GM06990 (cell line): Measurements from ENCODE around the gene PLXNA2.

Experiments
- DNase-seq: peaks from one replicate; pipeline ENCODE4 v3.0.0-alpha.2; 2011; ENCODE audit not compliant: insufficient read length; ENCODE audit errors: extremely low read depth
- H3K27me3 ChIP-seq: replicated peaks from 2 replicates; pipeline ENCODE4 v1.6.0; 2011; ENCODE audit warnings: low read length; ENCODE audit not compliant: control insufficient read depth, insufficient read depth
- H3K36me3 ChIP-seq: 2 replicates; pipeline ENCODE4 v1.5.1; 2011; ENCODE audit warnings: low read length; ENCODE audit not compliant: control insufficient read depth, insufficient read depth
- H3K4me3 ChIP-seq: replicated peaks from 2 replicates; pipeline ENCODE4 v1.5.1; 2011; ENCODE audit warnings: low read depth, mild to moderate bottlenecking, control low read depth, low read length
- TF ChIP-seq, protein P1 (sequence below): IDR thresholded peaks from 2 replicates; pipeline ENCODE4 v1.5.1; 2011; ENCODE audit warnings: low read length, control low read depth, mild to moderate bottlenecking, inconsistent platforms; ENCODE audit not compliant: insufficient read depth, poor library complexity, severe bottlenecking

PLXNA2 gene

DNA sequence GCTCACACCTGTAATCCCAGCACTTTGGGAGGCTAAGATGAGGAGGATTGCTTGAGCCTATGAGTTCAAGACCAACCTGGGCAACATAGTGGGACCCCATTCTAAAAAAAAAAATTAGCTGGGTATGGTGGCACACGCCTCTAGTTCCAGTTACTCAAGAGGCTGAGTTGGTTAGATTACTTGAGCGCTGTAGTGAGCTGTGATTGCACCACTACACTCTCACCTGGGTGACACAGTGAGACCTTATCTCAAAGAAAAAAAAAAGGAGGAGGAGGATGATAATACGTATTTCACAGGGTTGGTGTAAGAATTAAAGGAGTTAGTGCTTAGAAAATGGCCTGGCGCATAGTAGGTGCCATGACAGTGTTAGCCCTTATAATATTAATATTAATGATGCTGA, 144.1 kb downstream of the PLXNA2 start:
- Histone ChIP-seq H3K4me3 (no peak overlapping the region), H3K36me3 (no peaks in the 10 kb centered on the region), H3K27me3 (no peaks in the 10 kb centered on the region; the same call in 1 of the 2 replicates)
- no peak for DNase-seq
- TF ChIP-seq, protein P1, sequence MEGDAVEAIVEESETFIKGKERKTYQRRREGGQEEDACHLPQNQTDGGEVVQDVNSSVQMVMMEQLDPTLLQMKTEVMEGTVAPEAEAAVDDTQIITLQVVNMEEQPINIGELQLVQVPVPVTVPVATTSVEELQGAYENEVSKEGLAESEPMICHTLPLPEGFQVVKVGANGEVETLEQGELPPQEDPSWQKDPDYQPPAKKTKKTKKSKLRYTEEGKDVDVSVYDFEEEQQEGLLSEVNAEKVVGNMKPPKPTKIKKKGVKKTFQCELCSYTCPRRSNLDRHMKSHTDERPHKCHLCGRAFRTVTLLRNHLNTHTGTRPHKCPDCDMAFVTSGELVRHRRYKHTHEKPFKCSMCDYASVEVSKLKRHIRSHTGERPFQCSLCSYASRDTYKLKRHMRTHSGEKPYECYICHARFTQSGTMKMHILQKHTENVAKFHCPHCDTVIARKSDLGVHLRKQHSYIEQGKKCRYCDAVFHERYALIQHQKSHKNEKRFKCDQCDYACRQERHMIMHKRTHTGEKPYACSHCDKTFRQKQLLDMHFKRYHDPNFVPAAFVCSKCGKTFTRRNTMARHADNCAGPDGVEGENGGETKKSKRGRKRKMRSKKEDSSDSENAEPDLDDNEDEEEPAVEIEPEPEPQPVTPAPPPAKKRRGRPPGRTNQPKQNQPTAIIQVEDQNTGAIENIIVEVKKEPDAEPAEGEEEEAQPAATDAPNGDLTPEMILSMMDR, result no peak

DNA sequence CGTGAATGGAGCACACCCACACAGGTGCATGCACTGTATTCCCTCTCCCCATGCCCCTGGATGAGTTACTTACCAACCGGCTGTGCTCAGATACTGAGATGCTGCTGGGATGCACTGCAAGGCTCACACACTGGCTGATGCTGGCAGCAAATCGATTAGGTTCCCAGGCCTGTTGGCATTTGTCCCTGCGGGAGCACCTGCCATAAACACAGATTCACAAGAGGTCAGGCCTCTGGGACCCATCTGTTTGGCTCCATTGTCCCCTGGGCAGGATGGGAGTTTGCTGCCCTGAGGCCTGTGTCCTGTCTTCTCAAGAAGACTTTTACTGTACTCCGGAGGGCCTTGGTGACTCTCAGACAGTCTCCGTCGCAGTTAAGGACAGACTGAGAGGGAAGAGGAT, 145.4 kb downstream of the PLXNA2 start:
- TF ChIP-seq, protein P1, result no peak
- no peaks in the 10 kb centered on the region; the same call in 1 of the 2 replicates for H3K27me3 ChIP-seq
- no peak overlapping the region for H3K4me3 ChIP-seq
- no peaks in the 10 kb centered on the region for H3K36me3 ChIP-seq
- no peak for DNase-seq

DNA sequence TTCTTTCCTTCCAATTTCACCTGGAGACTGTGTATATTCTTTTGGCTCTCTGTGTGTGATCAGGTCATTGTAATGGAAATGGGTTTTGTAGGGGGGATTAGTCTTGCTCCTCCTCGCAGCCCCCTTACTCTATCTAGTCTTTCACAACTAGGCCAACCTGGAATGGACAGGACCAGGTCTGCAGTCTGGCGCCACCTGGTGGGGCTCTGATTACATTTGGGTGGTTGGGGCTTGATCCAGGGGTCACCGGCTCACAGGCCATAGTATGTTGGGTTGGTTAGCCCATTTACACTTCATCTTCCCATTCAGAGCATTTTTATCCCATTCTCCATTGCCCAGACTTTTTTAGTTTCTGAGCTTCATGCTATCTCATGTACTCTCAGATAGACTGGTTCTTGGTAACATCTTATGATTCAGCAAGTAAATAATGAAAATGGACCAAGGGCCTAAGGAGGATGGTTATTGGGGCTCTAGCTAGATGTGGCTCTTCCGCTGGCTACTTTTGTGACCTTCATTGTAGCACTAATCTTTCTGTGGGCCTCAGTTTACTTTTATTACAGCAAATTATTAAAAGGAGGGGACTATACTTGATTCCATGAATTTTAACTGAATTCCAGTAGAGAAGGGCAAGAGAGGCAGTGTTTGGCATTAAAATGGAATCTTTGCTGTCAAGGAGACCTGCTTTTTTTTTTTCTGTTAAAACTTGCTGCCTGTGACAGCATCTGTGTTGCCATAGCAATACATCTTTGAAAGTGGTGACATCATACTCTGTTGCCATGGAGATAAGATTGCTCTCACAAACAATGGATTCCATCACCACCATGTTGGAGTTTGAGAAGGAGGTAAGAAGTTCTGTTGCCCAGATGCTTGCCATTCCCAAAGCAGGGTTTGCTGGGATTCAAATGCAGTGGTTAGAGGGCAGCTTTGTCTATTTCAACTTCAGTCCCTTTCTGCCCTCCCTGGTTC, 150.1 kb downstream of the PLXNA2 start:
- TF ChIP-seq, protein P1, result peak; percentile 93
- no peaks in the 10 kb centered on the region for H3K36me3 ChIP-seq
- no peak for DNase-seq

DNA sequence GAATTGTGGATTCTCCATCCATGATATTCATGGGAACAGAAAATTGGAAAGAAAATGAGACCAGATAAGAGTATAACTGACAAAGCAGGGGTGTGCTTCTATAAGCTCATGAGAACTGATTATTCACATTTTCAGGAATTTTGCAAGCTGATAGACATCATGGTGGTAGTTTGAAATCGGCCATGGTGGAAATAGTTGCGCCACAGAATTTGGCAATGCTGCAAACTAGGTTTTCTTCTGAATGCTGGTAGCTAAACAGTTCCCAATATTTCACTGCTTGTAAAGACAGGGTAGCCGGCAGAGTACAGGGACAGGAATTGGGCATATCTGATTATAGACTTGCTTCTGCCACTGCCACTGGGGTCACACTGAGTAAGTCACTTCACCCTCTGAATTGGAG, 151.1 kb downstream of the PLXNA2 start:
- H3K27me3 ChIP-seq, result no peaks in the 10 kb centered on the region
- no peak overlapping the region for H3K4me3 ChIP-seq
- DNase-seq, result no peak
- H3K36me3 ChIP-seq, result no peaks in the 10 kb centered on the region
- TF ChIP-seq, protein P1, result no peak

More for the DNA sequence above, 150.1 kb downstream of the PLXNA2 start:
- Histone ChIP-seq H3K27me3 (no peaks in the 10 kb centered on the region), H3K4me3 (no peak overlapping the region)

DNA sequence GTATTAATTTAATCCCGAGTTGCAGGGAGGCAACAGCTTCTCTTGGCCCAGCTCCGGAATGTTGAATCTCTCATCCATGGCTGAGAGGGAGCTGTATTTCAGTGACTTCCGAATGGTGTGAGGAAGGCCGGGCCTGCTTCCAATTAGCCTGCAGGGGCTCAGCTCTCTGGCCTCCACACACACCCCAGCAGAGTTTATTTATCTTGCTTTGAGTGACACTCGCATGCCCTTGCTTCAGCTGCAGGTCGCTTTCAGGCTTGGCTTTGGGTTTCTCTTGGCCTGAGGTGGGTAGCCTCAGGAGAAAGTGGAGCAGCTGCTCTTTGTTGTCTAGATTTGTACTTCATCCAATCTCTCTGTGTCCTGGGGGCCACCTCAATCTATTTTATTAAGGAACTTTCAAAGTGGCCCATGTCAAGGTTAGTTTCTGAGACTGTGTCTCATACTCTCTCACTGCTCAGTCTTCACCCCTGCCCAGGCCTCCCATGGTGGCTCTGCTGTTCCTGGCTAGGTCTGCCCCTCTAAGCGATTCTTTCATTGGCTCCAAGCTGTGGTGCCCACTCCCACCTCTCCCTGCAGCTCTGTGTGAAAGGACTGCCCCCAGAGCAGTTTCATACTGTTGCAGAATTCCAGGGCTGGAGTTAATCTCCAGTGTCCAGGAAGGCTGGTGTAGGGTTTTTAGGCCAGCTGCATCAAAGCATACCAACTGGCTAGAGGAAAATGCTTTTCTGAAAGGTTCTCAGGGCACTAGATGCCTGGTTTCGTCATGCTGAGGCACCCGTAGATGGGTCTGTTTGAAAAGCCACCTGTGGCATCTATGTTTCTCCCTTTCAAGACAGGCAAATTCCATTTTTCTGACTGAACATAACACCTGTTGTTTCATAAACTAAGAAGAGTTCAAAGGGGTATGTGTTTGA, 153.5 kb downstream of the PLXNA2 start:
- H3K27me3 ChIP-seq, result no peaks in the 10 kb centered on the region
- no peak for DNase-seq
- H3K4me3 ChIP-seq, result no peak overlapping the region
- H3K36me3 ChIP-seq, result no peaks in the 10 kb centered on the region
- TF ChIP-seq, protein P1, result no peak
